PC-3 (cell line): Measurements from ENCODE around the gene BCORL1.

Experiments used
- EZH2 ChIP-seq: fragments of 300-600 bp; sonication (generic); IDR thresholded peaks from one replicate; pipeline ENCODE4 v1.6.1; 2017; ENCODE audit warnings: antibody characterized with exemption, mild to moderate bottlenecking, low read length; ENCODE audit not compliant: unreplicated experiment
- EZH2phosphoT487 ChIP-seq: fragments of 300-600 bp; sonication (generic); IDR thresholded peaks from 2 replicates; pipeline ENCODE4 v1.6.1; 2018; ENCODE audit warnings: mild to moderate bottlenecking, antibody characterized with exemption, low read length, borderline replicate concordance
- TF ChIP-seq, protein P1 (sequence below): fragments of 300-600 bp; sonication (generic); conservative IDR thresholded peaks from 2 replicates; pipeline ENCODE4 v1.5.1; 2017; ENCODE audit warnings: antibody characterized with exemption, low read depth, mild to moderate bottlenecking, low read length

DNA sequence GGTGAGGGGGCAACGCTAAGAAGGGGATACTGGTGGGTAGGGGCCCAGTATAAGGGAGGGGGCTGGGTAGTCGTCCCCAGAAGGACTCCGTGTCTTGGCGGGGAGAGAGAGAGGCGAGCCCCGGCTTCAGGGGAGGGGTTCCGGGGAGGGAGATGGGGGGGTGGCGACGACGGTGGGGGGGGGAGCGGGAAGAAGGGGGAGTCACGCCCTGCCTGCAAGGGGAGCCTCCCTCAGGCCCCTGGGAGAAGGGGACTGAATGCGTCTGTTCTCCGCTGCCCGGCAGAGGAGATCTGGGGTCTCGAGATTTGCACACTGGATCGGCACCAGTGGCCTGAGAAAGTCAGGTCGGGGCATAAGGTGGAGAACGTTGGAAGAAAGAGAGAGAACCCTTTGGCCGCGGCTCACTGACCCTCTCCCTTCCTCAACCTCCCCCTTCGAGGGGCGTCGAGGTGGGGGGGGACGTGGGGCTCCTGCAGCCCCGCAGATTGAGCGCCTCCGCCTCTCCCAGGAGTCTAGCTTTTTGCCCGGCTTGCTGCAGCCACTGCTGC lies 609 bp upstream of the BCORL1 start:
- TF ChIP-seq, protein P1, sequence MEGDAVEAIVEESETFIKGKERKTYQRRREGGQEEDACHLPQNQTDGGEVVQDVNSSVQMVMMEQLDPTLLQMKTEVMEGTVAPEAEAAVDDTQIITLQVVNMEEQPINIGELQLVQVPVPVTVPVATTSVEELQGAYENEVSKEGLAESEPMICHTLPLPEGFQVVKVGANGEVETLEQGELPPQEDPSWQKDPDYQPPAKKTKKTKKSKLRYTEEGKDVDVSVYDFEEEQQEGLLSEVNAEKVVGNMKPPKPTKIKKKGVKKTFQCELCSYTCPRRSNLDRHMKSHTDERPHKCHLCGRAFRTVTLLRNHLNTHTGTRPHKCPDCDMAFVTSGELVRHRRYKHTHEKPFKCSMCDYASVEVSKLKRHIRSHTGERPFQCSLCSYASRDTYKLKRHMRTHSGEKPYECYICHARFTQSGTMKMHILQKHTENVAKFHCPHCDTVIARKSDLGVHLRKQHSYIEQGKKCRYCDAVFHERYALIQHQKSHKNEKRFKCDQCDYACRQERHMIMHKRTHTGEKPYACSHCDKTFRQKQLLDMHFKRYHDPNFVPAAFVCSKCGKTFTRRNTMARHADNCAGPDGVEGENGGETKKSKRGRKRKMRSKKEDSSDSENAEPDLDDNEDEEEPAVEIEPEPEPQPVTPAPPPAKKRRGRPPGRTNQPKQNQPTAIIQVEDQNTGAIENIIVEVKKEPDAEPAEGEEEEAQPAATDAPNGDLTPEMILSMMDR: no peak
- TF ChIP-seq EZH2: no peak
- no peak for TF ChIP-seq EZH2phosphoT487
